Measurements from ENCODE around the gene HNRNPC. TPM values are rescaled to one million over a fixed set of nuclear protein-coding genes. Genes with fewer than 3 reads are reported as not detected.
"Not testable (repeated sequence)": the region's sequence is repeated elsewhere in the genome, so short reads cannot be mapped to it uniquely, and the experiment has no call there.

HNRNPC gene
- total RNA-seq, 3 donors from 2014 or later = 386 to 760 (median 480) TPM

GRCh38 chr14:21169573-21169972, 99.7 kb downstream of the HNRNPC start:
- no peaks in the 10 kb centered on the region for H3K4me1 ChIP-seq
- DNase-seq (ENCODE audit: low spot score in 2 of 2) = no peak
- TF ChIP-seq, protein P1, sequence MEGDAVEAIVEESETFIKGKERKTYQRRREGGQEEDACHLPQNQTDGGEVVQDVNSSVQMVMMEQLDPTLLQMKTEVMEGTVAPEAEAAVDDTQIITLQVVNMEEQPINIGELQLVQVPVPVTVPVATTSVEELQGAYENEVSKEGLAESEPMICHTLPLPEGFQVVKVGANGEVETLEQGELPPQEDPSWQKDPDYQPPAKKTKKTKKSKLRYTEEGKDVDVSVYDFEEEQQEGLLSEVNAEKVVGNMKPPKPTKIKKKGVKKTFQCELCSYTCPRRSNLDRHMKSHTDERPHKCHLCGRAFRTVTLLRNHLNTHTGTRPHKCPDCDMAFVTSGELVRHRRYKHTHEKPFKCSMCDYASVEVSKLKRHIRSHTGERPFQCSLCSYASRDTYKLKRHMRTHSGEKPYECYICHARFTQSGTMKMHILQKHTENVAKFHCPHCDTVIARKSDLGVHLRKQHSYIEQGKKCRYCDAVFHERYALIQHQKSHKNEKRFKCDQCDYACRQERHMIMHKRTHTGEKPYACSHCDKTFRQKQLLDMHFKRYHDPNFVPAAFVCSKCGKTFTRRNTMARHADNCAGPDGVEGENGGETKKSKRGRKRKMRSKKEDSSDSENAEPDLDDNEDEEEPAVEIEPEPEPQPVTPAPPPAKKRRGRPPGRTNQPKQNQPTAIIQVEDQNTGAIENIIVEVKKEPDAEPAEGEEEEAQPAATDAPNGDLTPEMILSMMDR (IDR thresholded peaks at IDR 0.05) = no peak
- TF ChIP-seq POLR2A (IDR thresholded peaks at IDR 0.05) = no peak
- no peak for TF ChIP-seq POLR2AphosphoS5 (IDR thresholded peaks at IDR 0.05)
- H3K9me3 ChIP-seq = peaks cover 0 to 6% of the 10 kb centered on the region in 2 donors
- H3K4me3 ChIP-seq = no peak overlapping the region
- no peak overlapping the region for H3K27ac ChIP-seq
- H3K27me3 ChIP-seq = no peaks in the 10 kb centered on the region
- intact Hi-C loops (cut with DNase I; ENCODE audit: low total_unique reads) = no loop called here
- H3K36me3 ChIP-seq = no peaks in the 10 kb centered on the region

GRCh38 chr14:21168055-21168454, 101.2 kb downstream of the HNRNPC start:
- H3K4me3 ChIP-seq = no peak overlapping the region
- no peak for TF ChIP-seq POLR2AphosphoS5 (IDR thresholded peaks at IDR 0.05)
- no peak for TF ChIP-seq POLR2A (IDR thresholded peaks at IDR 0.05)
- TF ChIP-seq, protein P1 (IDR thresholded peaks at IDR 0.05) = no peak
- peaks cover 0 to 6% of the 10 kb centered on the region in 2 donors for H3K9me3 ChIP-seq
- H3K36me3 ChIP-seq = no peaks in the 10 kb centered on the region
- DNase-seq (ENCODE audit: low spot score in 2 of 2) = no peak
- H3K4me1 ChIP-seq = no peaks in the 10 kb centered on the region
- H3K27me3 ChIP-seq = no peaks in the 10 kb centered on the region
- no peak overlapping the region for H3K27ac ChIP-seq
- intact Hi-C loops (cut with DNase I; ENCODE audit: low total_unique reads) = no loop called here

DNA sequence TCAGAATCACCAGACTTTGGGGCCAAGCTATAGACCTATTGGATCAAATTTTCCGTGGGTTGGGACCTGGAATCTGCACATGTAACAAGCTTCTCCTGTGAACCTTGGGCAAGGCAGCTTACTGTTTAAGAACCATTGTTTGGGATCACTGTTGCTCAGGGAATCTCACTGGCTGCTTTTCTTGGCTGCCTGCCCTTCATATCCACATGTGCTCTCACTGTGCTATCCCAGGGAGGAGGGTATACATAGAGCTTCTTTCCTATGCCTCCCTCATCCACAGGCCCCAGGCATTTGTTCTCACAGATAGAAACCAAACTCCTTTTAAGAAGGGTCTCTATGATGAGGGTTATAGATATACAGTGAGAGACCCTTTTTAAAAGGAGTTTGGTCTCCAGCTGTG, 103.6 kb downstream of the HNRNPC start:
- H3K4me1 ChIP-seq; H3K27me3 ChIP-seq; H3K36me3 ChIP-seq; H3K27ac ChIP-seq; H3K4me3 ChIP-seq; DNase-seq (ENCODE audit: low spot score in 2 of 2); H3K9me3 ChIP-seq; intact Hi-C loops (cut with DNase I; ENCODE audit: low total_unique reads): not testable (repeated sequence)

GRCh38 chr14:21165002-21165605, 104.1 kb downstream of the HNRNPC start:
- H3K27me3 ChIP-seq; intact Hi-C loops (cut with DNase I; ENCODE audit: low total_unique reads); H3K27ac ChIP-seq; H3K4me3 ChIP-seq; H3K4me1 ChIP-seq; H3K9me3 ChIP-seq; H3K36me3 ChIP-seq; DNase-seq (ENCODE audit: low spot score in 2 of 2): not testable (repeated sequence)

- no peaks in the 10 kb centered on the region for H3K27me3 ChIP-seq
- H3K4me3 ChIP-seq = no peak overlapping the region
- no peaks in the 10 kb centered on the region for H3K9me3 ChIP-seq
- no peak for DNase-seq (ENCODE audit: low spot score in 2 of 2)
- intact Hi-C loops (cut with DNase I; ENCODE audit: low total_unique reads) = no loop called here
- no peaks in the 10 kb centered on the region for H3K4me1 ChIP-seq
- no peak for TF ChIP-seq POLR2A (IDR thresholded peaks at IDR 0.05)
- TF ChIP-seq, protein P1 (IDR thresholded peaks at IDR 0.05) = no peak
- no peak for TF ChIP-seq POLR2AphosphoS5 (IDR thresholded peaks at IDR 0.05)
- H3K36me3 ChIP-seq = no peaks in the 10 kb centered on the region
- H3K27ac ChIP-seq = no peak overlapping the region
These were observed 105.4 kb downstream of the HNRNPC start for GRCh38 chr14:21163871-21164291.

GRCh38 chr14:21162081-21162480, 107.2 kb downstream of the HNRNPC start:
- no peak overlapping the region for H3K27ac ChIP-seq
- no peak overlapping the region for H3K4me3 ChIP-seq
- intact Hi-C loops (cut with DNase I; ENCODE audit: low total_unique reads) = no loop called here
- no peak for TF ChIP-seq POLR2AphosphoS5 (IDR thresholded peaks at IDR 0.05)
- no peak for TF ChIP-seq POLR2A (IDR thresholded peaks at IDR 0.05)
- TF ChIP-seq, protein P1 (IDR thresholded peaks at IDR 0.05) = no peak
- DNase-seq (ENCODE audit: low spot score in 2 of 2) = no peak
- H3K36me3 ChIP-seq = no peaks in the 10 kb centered on the region
- no peaks in the 10 kb centered on the region for H3K27me3 ChIP-seq
- no peaks in the 10 kb centered on the region for H3K4me1 ChIP-seq
- no peaks in the 10 kb centered on the region for H3K9me3 ChIP-seq

All from breast epithelium (tissue), 4 donors.